Hematopoietic multipotent progenitor cell treated with erythropoietin and hydrocortisone succinate and interleukin-3 and kit ligand, for 8 days (in vitro differentiated cells): ENCODE measurements around the gene WBP1.
"Not testable (repeated sequence)": the region's sequence is repeated elsewhere in the genome, so short reads cannot be mapped to it uniquely, and the experiment has no call there.

Source experiments
- DNase-seq: peaks from one replicate; pipeline ENCODE4 v3.0.0-alpha.2; 2015

Gene WBP1

DNA sequence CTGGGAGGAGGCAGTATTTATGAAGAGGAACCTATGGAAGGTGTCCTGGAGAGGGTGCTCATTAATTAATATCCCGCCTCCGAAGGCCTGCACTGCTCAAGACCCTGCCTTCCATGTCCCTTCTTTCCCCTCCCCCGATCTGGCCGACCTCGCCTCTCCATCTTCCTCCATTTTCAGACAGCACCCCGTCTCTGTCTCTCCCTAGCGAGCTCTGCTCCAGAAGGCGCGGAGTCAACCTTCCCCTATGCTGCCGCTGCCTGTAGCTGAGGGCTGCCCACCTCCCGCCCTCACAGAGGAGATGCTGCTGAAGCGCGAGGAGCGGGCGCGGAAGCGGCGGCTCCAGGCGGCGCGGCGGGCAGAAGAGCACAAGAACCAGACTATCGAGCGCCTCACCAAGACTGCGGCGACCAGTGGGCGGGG is 1.1 kb upstream of the WBP1 start:
- peak; percentile 14 for DNase-seq

DNA sequence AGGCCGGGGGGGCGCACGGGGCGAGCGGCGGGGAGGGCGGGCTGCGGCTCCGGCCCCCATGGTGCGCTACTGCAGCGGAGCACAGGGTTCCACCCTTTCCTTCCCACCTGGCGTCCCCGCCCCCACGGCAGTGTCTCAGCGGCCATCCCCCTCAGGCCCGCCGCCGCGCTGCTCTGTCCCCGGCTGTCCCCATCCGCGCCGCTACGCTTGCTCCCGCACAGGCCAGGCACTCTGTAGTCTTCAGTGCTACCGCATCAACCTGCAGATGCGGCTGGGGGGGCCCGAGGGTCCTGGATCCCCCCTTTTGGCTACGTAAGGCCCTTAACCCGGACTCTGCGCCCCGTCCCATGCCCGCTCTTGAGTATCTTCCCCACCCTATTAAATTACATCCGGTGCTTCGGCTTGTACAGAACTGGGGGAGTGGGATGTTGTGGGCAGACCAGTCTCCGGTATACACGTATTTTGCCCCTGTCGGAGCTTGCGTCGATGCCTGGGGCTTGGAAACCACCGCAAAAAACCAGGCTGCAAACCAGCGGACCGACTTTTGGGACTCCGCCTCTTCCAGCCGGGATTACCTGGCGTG is 598 bp upstream of the WBP1 start:
- peak; percentile 54 for DNase-seq

DNA sequence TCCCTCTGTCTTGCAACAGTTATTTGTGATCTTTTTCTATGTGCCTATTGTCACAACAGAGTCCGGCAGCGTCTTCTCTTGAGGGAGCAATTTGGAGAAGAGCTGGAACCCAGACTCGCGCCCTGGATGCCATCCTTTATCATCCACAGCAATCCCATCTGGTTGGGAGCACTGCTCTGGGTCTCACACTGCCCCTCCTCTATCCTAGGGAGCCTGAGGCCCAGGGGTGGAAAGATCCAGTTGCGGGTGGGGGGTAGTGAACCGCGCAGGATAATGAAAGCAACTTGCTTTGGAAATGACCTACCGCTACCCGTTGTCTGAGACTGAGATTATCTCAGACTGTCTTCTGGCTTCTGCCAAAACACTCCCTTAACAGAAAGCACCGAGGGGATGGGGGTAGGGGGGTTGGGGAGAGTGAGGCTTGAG is 713 bp downstream of the WBP1 start:
- DNase-seq: no peak

DNA sequence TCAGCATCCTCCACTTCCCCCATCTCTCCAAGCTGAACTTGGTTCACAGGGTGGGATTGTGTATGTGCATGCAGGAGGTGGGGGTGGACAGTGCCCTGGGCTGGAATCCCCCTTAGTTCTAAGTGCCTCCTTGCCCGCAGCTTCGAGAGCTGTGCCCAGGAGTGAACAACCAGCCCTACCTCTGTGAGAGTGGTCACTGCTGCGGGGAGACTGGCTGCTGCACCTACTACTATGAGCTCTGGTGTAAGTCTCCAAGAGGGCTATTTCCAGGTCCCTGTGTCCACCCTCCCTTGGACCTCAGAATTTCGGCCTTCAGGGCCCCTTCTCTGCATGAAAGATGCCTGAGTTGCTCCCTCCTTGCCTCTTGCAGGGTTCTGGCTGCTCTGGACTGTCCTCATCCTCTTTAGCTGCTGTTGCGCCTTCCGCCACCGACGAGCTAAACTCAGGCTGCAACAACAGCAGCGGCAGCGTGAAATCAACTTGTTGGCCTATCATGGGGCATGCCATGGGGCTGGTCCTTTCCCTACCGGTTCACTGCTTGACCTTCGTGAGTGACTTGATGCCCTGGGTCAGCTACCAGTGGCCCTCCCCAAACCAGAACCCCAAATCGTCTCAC is 1.4 kb downstream of the WBP1 start:
- DNase-seq: not testable (repeated sequence)

DNA sequence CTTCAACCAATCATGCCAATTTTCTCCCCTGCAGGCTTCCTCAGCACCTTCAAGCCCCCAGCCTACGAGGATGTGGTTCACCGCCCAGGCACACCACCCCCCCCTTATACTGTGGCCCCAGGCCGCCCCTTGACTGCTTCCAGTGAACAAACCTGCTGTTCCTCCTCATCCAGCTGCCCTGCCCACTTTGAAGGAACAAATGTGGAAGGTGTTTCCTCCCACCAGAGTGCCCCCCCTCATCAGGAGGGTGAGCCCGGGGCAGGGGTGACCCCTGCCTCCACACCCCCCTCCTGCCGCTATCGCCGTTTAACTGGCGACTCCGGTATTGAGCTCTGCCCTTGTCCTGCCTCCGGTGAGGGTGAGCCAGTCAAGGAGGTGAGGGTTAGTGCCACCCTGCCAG is 1.9 kb downstream of the WBP1 start:
- DNase-seq: not testable (repeated sequence)

DNA sequence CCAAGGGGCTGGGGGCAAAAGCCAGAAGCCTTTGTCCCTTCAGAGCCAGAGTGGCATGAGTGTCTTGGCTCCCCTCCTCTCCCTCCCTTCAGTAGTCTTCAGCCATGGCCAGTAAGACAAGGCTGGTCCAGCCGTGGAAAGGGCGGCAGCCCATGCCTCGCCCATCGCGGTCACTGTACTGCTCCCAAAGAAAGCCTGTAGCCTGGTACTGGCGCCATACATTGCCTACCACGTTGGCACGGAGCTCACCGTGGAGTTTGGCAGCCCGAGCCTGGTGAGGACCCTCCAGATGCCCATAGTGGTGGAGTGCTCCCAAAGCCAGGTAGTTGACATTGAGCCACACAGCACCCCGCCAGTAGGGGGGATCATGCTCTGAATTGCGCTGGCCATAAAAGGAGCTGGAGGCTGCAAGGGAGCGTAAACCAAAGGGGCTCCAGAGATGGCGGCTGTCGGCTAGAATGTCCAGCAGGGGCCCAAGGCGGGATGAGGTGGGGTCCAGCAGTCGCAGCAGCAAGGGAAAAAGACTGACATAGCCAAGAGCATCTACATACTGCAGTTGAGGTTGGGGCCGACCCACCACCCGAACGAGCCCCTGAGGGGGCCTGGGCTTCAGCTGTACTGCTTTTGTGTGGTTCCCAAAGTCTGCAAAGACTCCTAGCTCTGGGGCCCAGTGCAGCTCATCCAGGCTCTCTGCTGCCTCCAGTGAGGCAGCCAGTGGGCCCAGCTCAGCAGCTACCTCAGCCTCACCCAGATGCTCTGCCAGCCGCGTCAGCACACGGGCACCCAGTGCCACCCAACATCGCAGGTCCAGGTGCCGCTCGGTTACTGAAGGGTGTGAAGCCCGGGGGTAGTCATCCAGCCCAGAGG is 3.2 kb downstream of the WBP1 start:
- DNase-seq: no peak

DNA sequence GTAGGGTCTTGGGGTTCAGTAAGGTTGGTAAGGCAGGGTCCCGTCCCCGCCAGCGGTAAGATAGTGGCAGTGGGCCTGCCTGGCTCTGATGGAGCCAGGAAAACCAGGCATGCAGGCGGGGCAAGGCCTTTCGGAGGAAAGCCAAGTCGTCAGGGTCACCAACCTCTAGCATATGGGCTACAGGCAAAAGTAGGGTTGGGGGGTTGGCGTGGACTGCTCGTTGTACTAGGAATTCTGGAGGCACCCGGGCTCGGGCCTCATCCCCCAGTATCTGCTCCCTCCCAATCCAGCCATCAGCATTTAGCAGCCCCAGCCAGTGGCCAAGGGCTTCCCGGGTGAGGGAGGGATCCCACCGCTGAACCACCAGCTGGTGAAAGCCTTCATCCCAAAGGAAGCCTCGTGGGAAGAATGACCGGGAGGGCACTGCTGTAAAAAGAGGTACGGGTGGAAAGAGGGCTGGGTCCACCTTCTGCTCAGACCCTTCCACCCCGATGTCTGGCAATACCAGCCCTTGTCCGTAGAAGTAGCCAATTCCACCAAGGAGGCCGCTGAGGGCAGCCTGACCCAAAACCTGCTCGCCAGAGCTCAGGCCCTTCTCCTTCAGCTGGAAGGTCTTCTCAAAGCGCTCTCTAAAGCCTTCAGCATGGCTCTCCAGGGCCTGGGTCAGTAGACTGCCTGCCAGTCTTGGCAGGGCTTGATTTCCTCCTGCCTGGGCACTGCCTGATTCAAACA is 4.0 kb downstream of the WBP1 start:
- DNase-seq: no peak

DNA sequence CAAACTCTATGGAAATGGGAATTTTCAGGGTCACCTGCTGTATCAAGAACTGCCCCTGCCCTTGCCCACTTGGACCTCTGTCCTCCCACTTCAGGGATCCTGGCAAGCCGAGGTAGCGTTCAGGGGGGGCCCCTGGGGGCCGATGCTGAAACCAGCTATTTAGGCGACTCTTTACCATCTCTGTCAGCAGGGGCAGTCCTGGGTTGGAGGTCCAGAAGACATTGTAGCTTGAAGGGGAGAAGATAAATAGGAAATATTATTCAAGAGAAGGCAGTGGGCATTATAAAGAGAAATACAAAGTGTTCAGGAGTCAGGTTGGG is 4.5 kb downstream of the WBP1 start:
- DNase-seq: no peak

DNA sequence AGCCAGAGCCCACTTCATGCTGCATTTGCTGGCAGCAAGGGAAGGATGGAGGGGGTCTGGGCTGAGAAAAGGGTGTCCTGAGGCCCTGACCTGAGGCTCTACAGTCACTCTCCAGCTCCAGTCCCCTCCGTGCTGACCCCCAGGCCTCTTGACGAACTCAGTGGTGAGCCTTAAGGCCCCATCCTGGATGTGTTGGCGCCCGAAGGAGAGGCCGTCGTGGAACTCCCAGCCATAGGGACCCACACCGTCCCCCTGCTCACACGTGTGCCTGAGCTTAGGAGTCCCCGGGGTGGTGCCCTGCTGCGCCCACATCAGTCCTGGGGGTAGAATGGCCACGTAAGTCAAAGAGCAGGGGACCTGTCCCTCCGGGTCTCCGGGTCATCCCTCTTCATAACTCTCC is 6.2 kb downstream of the WBP1 start:
- DNase-seq: no peak

DNA sequence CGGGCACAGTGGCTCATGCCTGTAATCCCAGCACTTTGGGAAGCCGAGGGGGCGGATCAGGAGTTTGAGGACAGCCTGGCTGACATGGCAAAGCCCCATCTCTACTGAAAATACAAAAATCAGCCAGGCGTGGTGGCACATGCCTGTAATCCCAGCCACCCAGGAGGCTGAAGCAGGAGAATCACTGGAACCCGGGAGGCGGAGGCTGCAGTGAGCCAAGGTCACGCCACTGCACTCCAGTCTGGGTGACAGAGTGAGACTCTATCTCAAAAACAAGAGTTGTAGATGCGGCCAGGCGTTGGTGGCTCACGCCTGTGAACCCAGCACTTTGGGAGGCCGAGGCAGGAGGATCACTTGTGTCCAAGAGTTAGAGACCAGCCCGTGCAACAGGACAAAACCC is 12.5 kb downstream of the WBP1 start:
- DNase-seq: not testable (repeated sequence)

DNA sequence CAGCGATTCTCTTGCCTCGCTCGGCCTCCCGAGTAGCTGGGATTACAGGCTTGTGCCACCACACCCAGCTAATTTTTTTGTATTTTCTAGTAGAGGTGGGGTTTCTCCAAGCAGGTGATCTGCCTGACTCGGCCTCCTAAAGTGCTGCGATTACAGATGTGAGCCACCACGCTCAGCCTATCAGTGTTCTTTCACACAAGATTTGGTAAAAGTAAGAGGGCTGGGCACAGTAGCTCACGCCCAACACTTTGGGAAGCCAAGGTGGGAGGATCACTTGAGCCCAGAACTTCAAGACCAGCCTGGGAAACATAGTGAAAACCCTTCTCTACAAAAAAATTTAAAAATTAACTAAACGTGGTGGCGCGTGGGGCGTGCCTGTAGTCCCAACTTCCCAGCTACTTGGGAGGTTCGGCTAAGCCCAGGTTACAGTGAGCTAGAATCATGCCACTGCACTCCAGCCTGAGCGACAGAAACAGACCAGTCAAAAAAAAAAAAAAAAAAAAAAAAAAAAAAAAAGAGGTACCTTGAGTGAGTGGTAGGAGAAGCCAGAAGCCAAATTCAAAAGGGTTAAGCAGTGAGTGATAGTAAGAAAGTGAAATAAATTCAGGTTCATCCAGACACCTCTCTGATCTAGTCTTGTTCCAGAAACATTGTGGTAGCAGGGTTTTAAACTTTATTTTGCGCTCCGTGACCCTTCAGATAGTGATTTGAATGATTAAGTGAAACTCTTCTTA is 13.3 kb downstream of the WBP1 start:
- peak; percentile 34 for DNase-seq

DNA sequence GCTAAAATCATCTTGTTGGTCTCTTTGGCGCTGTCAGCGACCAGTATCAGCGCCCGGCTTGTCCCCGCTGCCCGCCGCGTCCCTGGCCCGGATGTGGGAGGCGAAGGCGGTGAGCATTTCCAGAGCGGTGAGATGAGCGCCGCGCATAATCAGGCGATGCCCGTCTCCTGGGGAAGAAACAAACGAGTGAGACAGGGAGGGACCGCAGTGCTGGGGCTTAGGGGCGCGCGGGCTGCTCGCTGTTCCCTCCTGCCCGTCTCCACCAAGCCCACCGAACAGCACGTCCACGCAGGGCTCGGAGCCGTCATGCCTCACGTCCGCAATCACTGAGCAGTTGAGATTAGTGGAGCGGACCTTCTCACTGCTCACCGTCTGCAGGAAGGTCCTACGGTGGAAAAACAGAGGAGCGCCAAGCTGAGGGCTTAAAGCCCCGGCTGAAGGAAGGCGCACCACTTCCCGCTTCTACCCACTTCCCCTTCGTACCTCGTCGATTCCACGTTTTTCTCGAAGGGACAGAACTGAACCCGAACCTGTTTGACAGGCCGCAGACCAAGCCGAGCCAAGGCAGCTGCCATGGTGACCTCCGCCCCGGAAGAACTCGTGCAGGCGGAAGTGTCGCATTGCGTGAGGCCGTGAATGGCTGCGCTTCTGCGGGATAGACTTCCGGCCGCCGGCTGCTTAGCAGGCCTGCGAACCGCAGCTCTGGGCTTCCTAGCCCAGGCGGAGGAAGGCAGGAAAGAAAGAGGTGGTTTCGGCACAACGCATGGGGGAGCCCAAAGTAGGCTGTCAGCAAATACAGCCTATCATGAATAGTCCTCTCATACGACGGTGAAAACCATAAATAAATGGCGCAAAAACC is 14.1 kb downstream of the WBP1 start, which contains the start of gene MRPL53:
MRPL53 (minus strand) TSS at position 595 of the 859 bp plus-strand sequence; CDS start at position 575, 20 bp downstream.
- peak; percentile 94 for DNase-seq

DNA sequence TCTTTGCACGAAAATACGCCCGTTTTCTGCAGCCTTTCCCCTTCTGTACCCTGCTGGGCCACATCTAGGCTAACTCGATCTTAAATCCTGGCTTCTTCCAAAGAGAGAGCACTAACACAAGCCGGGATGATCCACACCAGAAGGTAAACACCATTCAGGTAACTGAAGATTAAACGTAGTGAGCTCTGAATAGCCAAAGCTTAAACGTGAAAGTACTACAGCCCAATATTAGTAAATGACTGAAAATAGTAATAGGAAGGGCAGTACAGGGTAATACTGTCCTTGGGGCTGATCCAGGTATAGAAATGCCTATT is 14.7 kb downstream of the WBP1 start:
- DNase-seq: no peak

DNA sequence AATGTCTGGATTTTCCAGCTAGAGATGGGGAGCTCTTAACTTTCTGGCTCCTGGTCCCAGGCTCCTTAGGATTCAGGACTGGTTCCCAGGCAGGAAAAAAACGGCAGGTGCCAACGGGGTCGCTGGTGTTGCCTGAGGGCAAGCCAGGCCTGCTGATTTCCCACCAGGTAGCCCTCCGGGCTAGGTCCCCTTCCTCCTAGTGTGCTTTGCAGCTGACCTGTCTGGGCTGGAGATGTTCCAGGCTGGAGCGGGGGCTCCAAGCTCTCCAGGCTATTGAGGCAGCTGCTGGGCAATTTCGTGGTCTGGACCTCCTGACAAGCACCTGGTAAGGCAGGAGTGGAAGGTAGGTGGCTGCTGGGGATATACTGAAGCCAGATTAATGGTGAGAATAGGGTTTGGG is 16.2 kb downstream of the WBP1 start:
- no peak for DNase-seq

DNA sequence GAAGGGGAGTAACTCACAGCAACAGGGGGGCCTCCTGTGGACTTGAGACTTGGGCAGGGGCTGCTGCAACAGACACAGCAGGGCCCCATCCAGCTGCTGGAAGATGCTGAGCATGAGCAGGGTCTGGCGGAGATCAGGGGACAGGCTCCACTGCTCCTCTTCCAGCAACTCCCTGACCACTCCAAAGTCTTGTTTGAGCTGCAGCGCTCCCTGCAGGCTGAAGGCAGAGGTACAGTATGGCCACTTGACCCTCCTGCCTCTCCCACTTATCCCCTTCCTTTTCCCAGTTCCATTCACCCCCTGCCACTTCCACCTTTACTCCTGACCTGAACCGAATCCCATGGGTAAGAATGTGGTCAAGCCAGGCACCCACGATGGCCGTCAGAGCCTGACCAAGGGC is 16.7 kb downstream of the WBP1 start:
- no peak for DNase-seq

DNA sequence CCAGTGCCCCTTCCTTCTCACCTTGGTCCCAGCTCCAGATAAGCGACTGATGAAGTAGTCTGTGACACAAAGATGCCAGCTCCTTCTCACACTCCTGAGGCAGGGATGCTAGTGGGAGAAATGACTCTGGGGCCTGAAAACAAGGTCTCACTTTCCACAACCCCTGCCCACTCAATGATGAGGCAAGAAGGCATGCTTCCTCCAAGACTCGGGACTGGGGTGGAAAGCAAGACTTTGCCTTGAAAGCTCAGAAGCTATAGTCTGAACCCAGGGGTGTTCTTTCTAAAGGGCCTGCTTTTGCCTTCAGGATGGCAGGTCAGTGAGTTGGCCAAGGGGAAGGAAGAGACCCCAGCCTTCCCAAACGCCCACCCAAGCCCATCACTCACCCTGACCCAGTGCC is 23.2 kb downstream of the WBP1 start:
- no peak for DNase-seq

DNA sequence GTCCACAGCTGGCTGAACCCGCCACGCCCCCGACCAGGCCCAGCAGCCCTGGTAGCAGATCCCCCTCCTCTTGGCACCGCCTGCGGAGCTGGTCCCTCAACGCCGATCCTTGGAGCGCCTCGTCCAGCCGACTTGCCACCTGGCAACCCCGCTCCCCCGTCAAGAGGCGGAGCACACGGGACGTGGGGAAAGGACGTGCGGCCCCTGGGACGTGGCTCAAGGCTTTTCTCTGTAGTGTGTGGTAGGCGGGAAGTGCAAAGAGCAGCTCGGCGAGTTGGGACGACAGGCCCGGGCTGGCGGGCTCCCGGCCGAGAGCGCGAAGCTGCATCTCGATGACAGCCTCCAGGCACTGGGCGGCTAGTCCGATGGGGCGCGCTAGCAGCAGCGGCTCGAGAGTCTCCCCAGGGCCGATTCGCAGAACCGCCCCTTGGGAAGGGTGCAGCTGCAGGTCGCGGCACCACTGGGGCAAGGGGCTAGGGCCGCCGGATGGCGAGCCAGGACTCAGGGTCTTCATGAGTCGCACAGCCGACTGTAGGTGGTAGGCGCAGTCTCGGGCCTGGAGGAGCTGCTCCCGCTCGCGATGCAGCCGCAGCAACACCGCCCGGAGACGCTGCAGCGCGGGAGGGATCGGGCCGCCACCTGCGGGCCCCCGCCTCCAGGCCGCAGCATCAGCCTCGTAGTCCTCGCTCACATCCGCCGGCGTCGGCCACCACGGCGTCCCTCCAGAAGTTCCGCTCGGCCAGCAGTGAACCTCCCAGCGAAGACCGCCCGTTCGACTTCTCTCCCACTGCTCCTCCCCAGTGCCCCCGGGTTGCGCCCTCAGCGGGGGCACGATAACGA is 23.9 kb downstream of the WBP1 start:
- DNase-seq: peak; percentile 35

DNA sequence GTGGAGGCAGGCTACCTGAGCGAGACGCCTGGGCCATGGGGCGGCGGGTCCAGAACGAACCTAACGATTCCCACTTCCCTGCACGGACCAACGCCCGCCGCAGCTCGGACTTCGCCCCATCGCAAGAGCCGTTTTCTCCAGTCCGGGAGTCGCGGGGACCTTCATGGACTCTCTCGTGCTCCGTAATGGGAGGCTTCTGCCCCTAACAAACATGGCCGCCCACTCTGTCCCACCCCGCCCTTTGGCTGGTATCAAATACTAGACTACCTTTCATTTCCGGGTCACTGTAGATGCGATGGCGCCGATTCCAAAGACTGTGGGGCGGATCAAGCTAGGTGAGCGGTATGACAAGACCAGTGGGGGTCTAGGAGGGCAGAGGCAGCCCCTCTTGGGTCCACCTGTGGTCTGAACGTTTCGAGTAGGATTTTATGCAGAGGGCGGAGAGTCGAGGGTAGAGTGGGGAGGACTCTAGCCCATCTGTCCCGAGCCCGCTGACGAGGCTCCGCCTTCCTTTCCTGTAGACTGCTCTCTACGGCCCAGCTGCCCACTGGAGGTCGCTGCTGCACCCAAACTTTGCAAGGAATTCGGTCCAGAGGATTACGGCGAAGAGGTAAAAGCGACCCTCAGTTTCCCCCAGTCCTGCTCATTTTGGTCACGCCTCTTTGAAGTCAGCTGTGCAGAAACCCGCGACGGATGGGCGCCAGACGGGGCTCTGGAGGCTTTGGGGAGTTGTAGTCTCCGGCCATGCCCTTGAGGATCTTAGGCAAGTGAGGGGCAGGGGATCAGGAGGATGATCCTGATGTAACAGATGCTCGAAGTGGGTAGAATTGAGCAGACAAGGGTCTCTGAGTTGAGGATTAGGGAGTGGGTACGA is 24.8 kb downstream of the WBP1 start, which contains the start of the genes CCDC142 and TTC31:
CCDC142 (minus strand) TSS at position 198 of the 874 bp plus-strand sequence; CDS start at position 37, 161 bp downstream.
TTC31 (plus strand) TSS at position 281 of the 874 bp plus-strand sequence; CDS start at position 296, 15 bp downstream.
- DNase-seq: peak; percentile 97

DNA sequence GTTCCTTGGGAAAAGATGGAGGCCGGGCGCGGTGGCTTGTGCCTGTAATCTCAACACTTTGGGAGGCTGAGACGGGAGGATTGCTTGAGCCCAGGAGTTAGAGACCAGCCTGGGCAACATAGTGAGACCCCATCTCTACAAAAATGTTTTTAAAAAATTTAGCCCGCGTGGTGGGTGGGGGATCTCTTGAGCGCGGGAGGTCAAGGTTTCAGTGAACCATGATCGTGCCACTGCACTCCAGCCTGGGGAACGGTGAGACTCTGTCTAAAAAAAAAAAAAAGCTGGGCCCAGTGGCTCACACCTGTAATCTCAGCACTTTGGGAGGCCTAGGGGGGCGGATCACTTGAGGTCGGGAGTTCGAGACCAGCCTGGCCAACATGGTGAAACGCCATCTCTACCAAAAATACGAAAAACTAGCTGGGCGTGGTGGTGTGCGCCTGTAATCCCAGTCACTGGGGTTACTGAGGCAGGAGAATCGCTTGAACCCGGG is 25.5 kb downstream of the WBP1 start:
- not testable (repeated sequence) for DNase-seq
